ENCODE measurements around the gene AGAP1. TPM values are rescaled to one million over a fixed set of nuclear protein-coding genes. Genes with fewer than 3 reads are reported as not detected.

AGAP1 gene
- polyA plus RNA-seq, 12 donors, result 22.7 to 33.9 (median 26.5) TPM; not detected in 1

GRCh38 chr2:236180831-236181453 is 687.1 kb downstream of the AGAP1 start:
- no peak for DNase-seq
